K562 (cell line): Measurements from ENCODE around the gene B3GALNT2. TPM values are rescaled to one million over a fixed set of nuclear protein-coding genes. Genes with fewer than 3 reads are reported as not detected.

Experiments
- CREM ChIP-seq: IDR thresholded peaks from 2 replicates; pipeline ENCODE4 v1.6.1; 2014; ENCODE audit warnings: antibody characterized with exemption, low read depth
- FOXM1 ChIP-seq, 2 experiments: fragments of 450-650 bp in 1 of 2; sonication (generic) in 1 of 2; formaldehyde crosslinking in 1 of 2; IDR thresholded peaks; 2 replicates each; pipeline versions ENCODE4 v1.6.1 to v1.9.0; 2017 to 2022; ENCODE audit warnings: low read depth in 2 of 2, mild to moderate bottlenecking in 2 of 2, missing genetic modification reagents in 1 of 2, moderate library complexity in 1 of 2
- LEF1 ChIP-seq: fragments of 450-650 bp; IDR thresholded peaks from 2 replicates; pipeline ENCODE4 v1.6.1; 2016; ENCODE audit warnings: mild to moderate bottlenecking
- NKRF ChIP-seq: fragments of 450-650 bp; IDR thresholded peaks from 2 replicates; pipeline ENCODE4 v1.6.1; 2016; ENCODE audit warnings: borderline replicate concordance
- PCBP2 ChIP-seq: fragments of 200-400 bp; formaldehyde crosslinking; IDR thresholded peaks from 2 replicates; pipeline ENCODE4 v1.6.1; 2018; ENCODE audit warnings: low read length, low read depth, mild to moderate bottlenecking, moderate library complexity; ENCODE audit not compliant: poor library complexity, severe bottlenecking
- SMAD3 ChIP-seq: fragments of 450-650 bp; formaldehyde crosslinking; conservative IDR thresholded peaks from 2 replicates; pipeline ENCODE4 v1.4.0; 2020; ENCODE audit warnings: mild to moderate bottlenecking
- SMARCC2 ChIP-seq: fragments of 450-650 bp; IDR thresholded peaks from 2 replicates; pipeline ENCODE4 v1.6.1; 2017; ENCODE audit warnings: antibody characterized with exemption, moderate library complexity, mild to moderate bottlenecking, low read depth
- TCF15 ChIP-seq: fragments of 250-450 bp; sonication (Bioruptor Pico); IDR thresholded peaks from 2 replicates; pipeline ENCODE4 v1.8.0; 2022; ENCODE audit warnings: moderate library complexity, mild to moderate bottlenecking, inconsistent platforms
- polyA plus RNA-seq, 8 experiments: library from polyadenylated mRNA; depleted of rRNA in 4 of 8; stranded (reverse) in 5 of 8; unstranded in 3 of 8; fragments of >200 nt; fragmentation: Nextera tagmentation in 2 of 8; fragmentation: Illumina TruSeq in 1 of 8; extraction: Ambion mirVana in 2 of 8; extraction: Trizol in 1 of 8; gene quantifications; 2 replicates each; pipeline versions ENCODE4 v1.2.1 to v1.2.3, GENCODE V29; 2011 to 2014; ENCODE audit warnings: inconsistent platforms in 1 of 8, missing spikeins in 1 of 8
- total RNA-seq, 7 experiments: library from RNA; depleted of rRNA in 6 of 7; stranded (reverse); fragments of >200 nt in 6 of 7; fragmentation: Illumina TruSeq in 2 of 7; extraction: Trizol in 2 of 7; gene quantifications; 2 replicates each; pipeline versions ENCODE4 v1.2.1 to v1.2.3, GENCODE V29; 2011 to 2021; ENCODE audit warnings: low replicate concordance in 1 of 7
- TF ChIP-seq, protein P1 (sequence below), 3 experiments: fragments of 200-800 bp in 1 of 3; sonication (Bioruptor generic) in 1 of 3; sonication (generic) in 1 of 3; formaldehyde crosslinking in 1 of 3; IDR thresholded peaks; 2 replicates each; pipeline versions ENCODE4 v1.6.1 to v1.8.0; 2016 to 2022; ENCODE audit warnings: mild to moderate bottlenecking in 2 of 3, missing compliant biosample characterization in 2 of 3, missing genetic modification characterization in 2 of 3, missing genetic modification reagents in 1 of 3
- TF ChIP-seq, protein P2 (sequence below), 3 experiments: fragments of 200-800 bp in 1 of 3; fragments of 250-450 bp in 1 of 3; fragments of 450-650 bp in 1 of 3; sonication (Bioruptor Pico) in 1 of 3; sonication (Bioruptor generic) in 1 of 3; formaldehyde crosslinking in 1 of 3; IDR thresholded peaks; 2 replicates each; pipeline versions ENCODE4 v1.6.1 to v1.8.0; 2016 to 2022; ENCODE audit warnings: mild to moderate bottlenecking in 2 of 3, missing genetic modification characterization in 2 of 3, missing compliant biosample characterization in 1 of 3, moderate library complexity in 1 of 3

B3GALNT2 gene
- total and polyA plus RNA-seq, 9 of the 15 experiments (the other 6 are each of a cell fraction or from before 2014, with no cell fraction given), result 2.0 to 31.7 (median 22.9) TPM

GRCh38 chr1:235442788-235443429 is 61.3 kb downstream of the B3GALNT2 start (continued):
- 0 out of 2 replicates have a peak, but pooled peaks have one; percentile 19 for TF ChIP-seq NKRF
- TF ChIP-seq SMARCC2, result peak; percentile 85
- TF ChIP-seq SMAD3 (CRISPR knock-in tag), result no peak
- TF ChIP-seq CREM, result no peak
- TF ChIP-seq, protein P1, sequence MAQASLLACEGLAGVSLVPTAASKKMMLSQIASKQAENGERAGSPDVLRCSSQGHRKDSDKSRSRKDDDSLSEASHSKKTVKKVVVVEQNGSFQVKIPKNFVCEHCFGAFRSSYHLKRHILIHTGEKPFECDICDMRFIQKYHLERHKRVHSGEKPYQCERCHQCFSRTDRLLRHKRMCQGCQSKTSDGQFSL (CRISPR knock-in tag; IDR thresholded peaks at IDR 0.05), result no peak
- TF ChIP-seq, protein P1 (tag; IDR thresholded peaks at IDR 0.05), result no peak
- TF ChIP-seq, protein P2, sequence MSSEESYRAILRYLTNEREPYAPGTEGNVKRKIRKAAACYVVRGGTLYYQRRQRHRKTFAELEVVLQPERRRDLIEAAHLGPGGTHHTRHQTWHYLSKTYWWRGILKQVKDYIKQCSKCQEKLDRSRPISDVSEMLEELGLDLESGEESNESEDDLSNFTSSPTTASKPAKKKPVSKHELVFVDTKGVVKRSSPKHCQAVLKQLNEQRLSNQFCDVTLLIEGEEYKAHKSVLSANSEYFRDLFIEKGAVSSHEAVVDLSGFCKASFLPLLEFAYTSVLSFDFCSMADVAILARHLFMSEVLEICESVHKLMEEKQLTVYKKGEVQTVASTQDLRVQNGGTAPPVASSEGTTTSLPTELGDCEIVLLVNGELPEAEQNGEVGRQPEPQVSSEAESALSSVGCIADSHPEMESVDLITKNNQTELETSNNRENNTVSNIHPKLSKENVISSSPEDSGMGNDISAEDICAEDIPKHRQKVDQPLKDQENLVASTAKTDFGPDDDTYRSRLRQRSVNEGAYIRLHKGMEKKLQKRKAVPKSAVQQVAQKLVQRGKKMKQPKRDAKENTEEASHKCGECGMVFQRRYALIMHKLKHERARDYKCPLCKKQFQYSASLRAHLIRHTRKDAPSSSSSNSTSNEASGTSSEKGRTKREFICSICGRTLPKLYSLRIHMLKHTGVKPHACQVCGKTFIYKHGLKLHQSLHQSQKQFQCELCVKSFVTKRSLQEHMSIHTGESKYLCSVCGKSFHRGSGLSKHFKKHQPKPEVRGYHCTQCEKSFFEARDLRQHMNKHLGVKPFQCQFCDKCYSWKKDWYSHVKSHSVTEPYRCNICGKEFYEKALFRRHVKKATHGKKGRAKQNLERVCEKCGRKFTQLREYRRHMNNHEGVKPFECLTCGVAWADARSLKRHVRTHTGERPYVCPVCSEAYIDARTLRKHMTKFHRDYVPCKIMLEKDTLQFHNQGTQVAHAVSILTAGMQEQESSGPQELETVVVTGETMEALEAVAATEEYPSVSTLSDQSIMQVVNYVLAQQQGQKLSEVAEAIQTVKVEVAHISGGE (CRISPR knock-in tag; IDR thresholded peaks at IDR 0.05), result peak in 1 of 3 experiments; percentile 50; a peak in 1 of 6 replicates
- no peak for TF ChIP-seq FOXM1 (IDR thresholded peaks at IDR 0.05; ENCODE audit: low read depth)
- no peak for TF ChIP-seq FOXM1 (CRISPR knock-in tag; IDR thresholded peaks at IDR 0.05; ENCODE audit: low read depth)
- TF ChIP-seq PCBP2, result no peak
- 0 out of 2 replicates have a peak, but pooled peaks have one; percentile 17 for TF ChIP-seq TCF15
- TF ChIP-seq LEF1, result peak; percentile 54; the same call in 1 of the 2 replicates
